Right atrium auricular region (tissue), 2 donors: ENCODE measurements around the gene SAMD3. TPM values are rescaled to one million over a fixed set of nuclear protein-coding genes. Genes with fewer than 3 reads are reported as not detected.
"Not testable (repeated sequence)": the region's sequence is repeated elsewhere in the genome, so short reads cannot be mapped to it uniquely, and the experiment has no call there.

Experiments used
- DNase-seq: peaks from one replicate; pipeline ENCODE4 v3.0.0-alpha.2; 2019; ENCODE audit warnings: low spot score
- H3K27ac ChIP-seq, 2 donors: fragments of 200-600 bp; sonication (generic); 1 replicate in 1 of 2; 2 replicates in 1 of 2; pipeline ENCODE4 v1.5.1; 2016 to 2019
- H3K27me3 ChIP-seq, 2 donors: fragments of 200-600 bp; sonication (generic); one replicate each; pipeline versions ENCODE4 v1.5.1 to v1.6.0; 2017 to 2019
- H3K36me3 ChIP-seq: fragments of 200-600 bp; sonication (generic); one replicate; pipeline ENCODE4 v1.5.1; 2016
- H3K4me1 ChIP-seq, 2 donors: fragments of 200-600 bp; sonication (generic); one replicate each; pipeline versions ENCODE4 v1.5.1 to v1.6.0; 2017 to 2019
- H3K4me3 ChIP-seq, 2 donors: fragments of 200-600 bp; sonication (generic); 1 replicate in 1 of 2; 2 replicates in 1 of 2; pipeline ENCODE4 v1.5.1; 2017 to 2019; ENCODE audit warnings: mild to moderate bottlenecking in 1 of 2, moderate library complexity in 1 of 2
- H3K9me3 ChIP-seq, 2 donors: fragments of 200-600 bp; sonication (generic); one replicate each; pipeline ENCODE4 v1.5.1; 2019
- CTCF ChIP-seq, 2 donors: fragments of 200-600 bp; sonication (generic); IDR thresholded peaks; one replicate each; pipeline ENCODE4 v1.5.1; 2019; ENCODE audit warnings: antibody characterized with exemption in 2 of 2
- total RNA-seq, 2 donors: library from RNA; depleted of rRNA; stranded (reverse); fragments of >200 nt; gene quantifications; one replicate each; pipeline ENCODE4 v1.1.0, GENCODE V29; 2016

SAMD3 gene
- total RNA-seq, 2 donors from 2014 or later, result 0.67 TPM; not detected in 1

- no peaks in the 10 kb centered on the region for H3K36me3 ChIP-seq
- H3K4me3 ChIP-seq, result no peak overlapping the region
- no peak for TF ChIP-seq CTCF (IDR thresholded peaks at IDR 0.05)
- H3K4me1 ChIP-seq, result no peaks in the 10 kb centered on the region
- no peak overlapping the region for H3K27ac ChIP-seq
- DNase-seq, result no peak
- H3K27me3 ChIP-seq, result no peaks in the 10 kb centered on the region
- H3K9me3 ChIP-seq, result peaks cover 0 to 11% of the 10 kb centered on the region in 2 donors
Measured at GRCh38 chr6:130158548-130158947, 64.2 kb downstream of the SAMD3 start.

- H3K36me3 ChIP-seq, result no peaks in the 10 kb centered on the region
- DNase-seq, result no peak
- H3K27ac ChIP-seq, result no peak overlapping the region
- peaks cover 0 to 11% of the 10 kb centered on the region in 2 donors for H3K9me3 ChIP-seq
- H3K27me3 ChIP-seq, result no peaks in the 10 kb centered on the region
- no peaks in the 10 kb centered on the region for H3K4me1 ChIP-seq
- no peak for TF ChIP-seq CTCF (IDR thresholded peaks at IDR 0.05)
- H3K4me3 ChIP-seq, result no peak overlapping the region
Measured at GRCh38 chr6:130158056-130158455, 64.7 kb downstream of the SAMD3 start.

- DNase-seq, result no peak
- Histone ChIP-seq H3K36me3 (no peaks in the 10 kb centered on the region), H3K27ac (no peak overlapping the region), H3K4me3 (no peak overlapping the region), H3K4me1 (no peaks in the 10 kb centered on the region), H3K9me3 (peaks cover 0 to 11% of the 10 kb centered on the region in 2 donors), H3K27me3 (no peaks in the 10 kb centered on the region)
- TF ChIP-seq CTCF (IDR thresholded peaks at IDR 0.05), result no peak
Measured at GRCh38 chr6:130156908-130157307, 65.8 kb downstream of the SAMD3 start.

- no peak for TF ChIP-seq CTCF (IDR thresholded peaks at IDR 0.05)
Measured at GRCh38 chr6:130152908-130153510, 69.7 kb downstream of the SAMD3 start.

GRCh38 chr6:130150906-130151305 is 71.8 kb downstream of the SAMD3 start:
- Histone ChIP-seq H3K36me3 (no peaks in the 10 kb centered on the region), H3K9me3 (no peaks in the 10 kb centered on the region), H3K27ac (no peak overlapping the region), H3K4me3 (no peak overlapping the region), H3K27me3 (no peaks in the 10 kb centered on the region), H3K4me1 (no peaks in the 10 kb centered on the region)
- DNase-seq, result no peak
- no peak for TF ChIP-seq CTCF (IDR thresholded peaks at IDR 0.05)

More at GRCh38 chr6:130152908-130153510, 69.7 kb downstream of the SAMD3 start:
- no peak for DNase-seq
- Histone ChIP-seq H3K9me3 (peaks cover 0 to 1% of the 10 kb centered on the region in 2 donors), H3K27ac (no peak overlapping the region), H3K36me3 (no peaks in the 10 kb centered on the region), H3K4me1 (no peaks in the 10 kb centered on the region), H3K4me3 (no peak overlapping the region), H3K27me3 (no peaks in the 10 kb centered on the region)

GRCh38 chr6:130149016-130149415 is 73.7 kb downstream of the SAMD3 start:
- not testable (repeated sequence) for H3K36me3 ChIP-seq, DNase-seq, H3K9me3 ChIP-seq, H3K4me1 ChIP-seq, H3K4me3 ChIP-seq, H3K27me3 ChIP-seq, H3K27ac ChIP-seq
